Measurements from ENCODE around the gene ZNF714. TPM values are rescaled to one million over a fixed set of nuclear protein-coding genes. Genes with fewer than 3 reads are reported as not detected.

Gene ZNF714
- total and polyA plus RNA-seq, 9 of the 15 experiments (the other 6 are each of a cell fraction or from before 2014, with no cell fraction given): 16.2 to 40.8 (median 28.9) TPM

GRCh38 chr19:21082011-21082975, at the start of gene ZNF714 (continued):
- TF ChIP-seq ZBTB11 (CRISPR knock-in tag; IDR thresholded peaks at IDR 0.05) (no peak), CEBPZ (IDR thresholded peaks at IDR 0.05; ENCODE audit: borderline replicate concordance, low read depth, low read length) (no peak), MCM3 (IDR thresholded peaks at IDR 0.05) (no peak), HDAC1 (IDR thresholded peaks at IDR 0.05) (peak in 1 of 2 experiments; percentile 68; a peak in 2 of 4 replicates), NRF1 (conservative IDR thresholded peaks at IDR 0.05 in 1 of 2, IDR thresholded peaks at IDR 0.05 in 1 of 2) (peak in 1 of 2 experiments; percentile 58), NFYB (IDR thresholded peaks at IDR 0.05; ENCODE audit: extremely low read depth, insufficient read length) (peak; percentile 97), ZEB2 (IDR thresholded peaks at IDR 0.05) (no peak), GATAD2A (IDR thresholded peaks at IDR 0.05) (no peak), ZFX (CRISPR knock-in tag; IDR thresholded peaks at IDR 0.05) (peak; percentile 84), ZNF830 (CRISPR knock-in tag; IDR thresholded peaks at IDR 0.05) (no peak), POLR2A (conservative IDR thresholded peaks at IDR 0.05) (peak; percentile 92), TRIM25 (IDR thresholded peaks at IDR 0.05; ENCODE audit: borderline replicate concordance) (no peak), ARID4B (CRISPR knock-in tag; IDR thresholded peaks at IDR 0.05) (peak; percentile 81)

Data from K562 (cell line).